Thyroid gland (tissue), 4 donors: ENCODE data around the gene HIRIP3.

Experiments used
- POLR2A ChIP-seq, 2 donors: fragments of 450-650 bp; IDR thresholded peaks; one replicate each; pipeline ENCODE4 v1.6.1; 2017; ENCODE audit warnings: antibody characterized with exemption in 2 of 2, mild to moderate bottlenecking in 2 of 2, moderate library complexity in 1 of 2
- TF ChIP-seq, protein P1 (sequence below), 6 experiments: fragments of 200-600 bp in 3 of 6; fragments of 450-650 bp in 3 of 6; sonication (generic) in 3 of 6; IDR thresholded peaks; one replicate each; pipeline ENCODE4 v1.5.1; 2016 to 2019; ENCODE audit warnings: antibody characterized with exemption in 6 of 6, mild to moderate bottlenecking in 2 of 6, inconsistent platforms in 1 of 6, moderate library complexity in 1 of 6

DNA sequence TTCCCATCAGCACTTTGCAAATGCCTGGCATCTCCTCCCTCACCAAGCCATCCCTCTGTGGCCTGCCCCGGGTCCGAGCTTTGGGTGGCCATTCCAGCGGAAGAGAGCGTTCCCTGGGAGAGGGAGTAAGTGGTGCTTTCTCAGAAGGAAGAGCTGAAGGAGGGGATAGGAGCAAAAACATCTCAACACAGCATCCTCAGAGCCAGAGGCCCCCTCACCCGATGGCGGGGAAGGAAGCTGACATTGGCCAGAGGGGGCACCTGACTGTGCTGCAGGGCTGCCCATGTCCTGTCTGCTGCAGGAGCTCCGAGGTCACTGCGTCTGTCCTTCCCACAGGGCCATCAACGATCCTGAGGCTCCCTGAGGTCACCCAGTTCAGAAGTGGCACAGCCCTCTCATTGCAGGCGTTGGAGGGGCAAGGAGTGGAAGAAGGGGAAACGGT lies 36.1 kb upstream of the HIRIP3 start:
- TF ChIP-seq, protein P1, sequence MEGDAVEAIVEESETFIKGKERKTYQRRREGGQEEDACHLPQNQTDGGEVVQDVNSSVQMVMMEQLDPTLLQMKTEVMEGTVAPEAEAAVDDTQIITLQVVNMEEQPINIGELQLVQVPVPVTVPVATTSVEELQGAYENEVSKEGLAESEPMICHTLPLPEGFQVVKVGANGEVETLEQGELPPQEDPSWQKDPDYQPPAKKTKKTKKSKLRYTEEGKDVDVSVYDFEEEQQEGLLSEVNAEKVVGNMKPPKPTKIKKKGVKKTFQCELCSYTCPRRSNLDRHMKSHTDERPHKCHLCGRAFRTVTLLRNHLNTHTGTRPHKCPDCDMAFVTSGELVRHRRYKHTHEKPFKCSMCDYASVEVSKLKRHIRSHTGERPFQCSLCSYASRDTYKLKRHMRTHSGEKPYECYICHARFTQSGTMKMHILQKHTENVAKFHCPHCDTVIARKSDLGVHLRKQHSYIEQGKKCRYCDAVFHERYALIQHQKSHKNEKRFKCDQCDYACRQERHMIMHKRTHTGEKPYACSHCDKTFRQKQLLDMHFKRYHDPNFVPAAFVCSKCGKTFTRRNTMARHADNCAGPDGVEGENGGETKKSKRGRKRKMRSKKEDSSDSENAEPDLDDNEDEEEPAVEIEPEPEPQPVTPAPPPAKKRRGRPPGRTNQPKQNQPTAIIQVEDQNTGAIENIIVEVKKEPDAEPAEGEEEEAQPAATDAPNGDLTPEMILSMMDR (IDR thresholded peaks at IDR 0.05), result no peak
- no peak for TF ChIP-seq POLR2A (IDR thresholded peaks at IDR 0.05)
